HG02885 (cell line): ENCODE results near the gene RASSF4.

Source experiments
- ATAC-seq: cut with Tn5 transposase; IDR thresholded peaks from one replicate; pipeline ENCODE4 v1.9.1; 2021; ENCODE audit warnings: mild to moderate bottlenecking; ENCODE audit not compliant: unreplicated experiment, poor library complexity

RASSF4 gene

DNA sequence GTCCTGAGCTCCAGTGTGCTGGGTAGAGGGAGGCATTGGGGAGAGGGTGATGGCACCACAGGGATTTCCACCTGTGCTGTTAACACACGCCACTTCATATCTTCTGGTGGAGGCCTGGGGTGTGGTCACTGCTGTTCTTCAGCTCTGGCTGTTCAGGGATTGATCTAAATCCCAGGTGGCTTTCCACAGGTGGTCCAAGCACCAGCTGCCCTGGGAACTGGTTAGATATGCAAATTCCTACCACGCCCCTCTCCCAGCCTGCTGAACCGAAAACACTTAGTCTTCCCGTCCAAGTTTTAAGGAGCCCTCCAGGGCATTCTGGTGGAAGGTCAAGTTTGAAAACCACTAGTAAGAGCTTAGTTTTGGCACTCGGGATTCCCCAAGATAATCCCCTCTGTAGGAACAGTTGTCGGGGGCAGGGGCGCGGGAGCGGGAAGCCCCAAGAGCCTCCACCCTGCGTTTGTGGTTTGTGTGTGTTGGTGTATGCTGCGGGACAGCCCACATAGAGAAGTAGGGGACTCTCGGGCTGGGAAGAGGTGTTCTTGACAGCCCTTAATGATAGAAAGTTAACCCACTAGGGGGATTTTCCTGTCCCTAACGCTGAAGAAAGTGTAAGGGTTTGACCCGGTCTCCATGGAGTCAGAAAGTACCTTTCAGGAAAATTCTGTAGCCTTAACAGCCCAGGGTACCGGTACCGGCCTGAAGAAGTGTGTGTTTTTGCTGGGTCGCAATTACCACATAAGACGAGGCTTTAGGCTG, 13.9 kb downstream of the RASSF4 start:
- no peak for ATAC-seq

DNA sequence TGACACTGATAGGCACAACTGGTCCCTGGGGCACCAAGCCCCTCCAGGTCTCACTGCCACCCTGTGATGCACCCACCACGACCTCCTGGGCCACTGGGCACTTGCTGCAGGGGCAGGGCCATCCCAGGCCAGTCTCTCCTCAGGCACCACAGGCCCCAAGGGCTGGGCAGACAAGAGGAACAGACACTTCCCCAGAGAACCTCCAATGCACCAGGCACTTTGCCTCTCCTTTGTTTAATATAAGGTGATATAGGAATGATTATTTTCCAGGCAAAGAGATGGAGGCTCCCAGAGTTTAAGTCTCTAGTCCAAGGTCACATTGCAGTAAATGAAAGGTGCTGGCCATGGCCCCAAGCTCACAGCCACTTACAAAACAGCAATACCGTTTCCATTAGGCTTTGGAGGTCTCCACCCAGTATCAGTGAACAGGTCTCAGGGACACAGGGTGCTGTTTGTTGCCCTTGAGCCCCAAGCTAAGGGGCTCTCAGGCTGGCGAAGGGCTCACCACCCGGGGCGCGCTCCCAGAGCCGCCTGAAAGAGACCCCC, 14.6 kb downstream of the RASSF4 start:
- ATAC-seq = peak; percentile 1

DNA sequence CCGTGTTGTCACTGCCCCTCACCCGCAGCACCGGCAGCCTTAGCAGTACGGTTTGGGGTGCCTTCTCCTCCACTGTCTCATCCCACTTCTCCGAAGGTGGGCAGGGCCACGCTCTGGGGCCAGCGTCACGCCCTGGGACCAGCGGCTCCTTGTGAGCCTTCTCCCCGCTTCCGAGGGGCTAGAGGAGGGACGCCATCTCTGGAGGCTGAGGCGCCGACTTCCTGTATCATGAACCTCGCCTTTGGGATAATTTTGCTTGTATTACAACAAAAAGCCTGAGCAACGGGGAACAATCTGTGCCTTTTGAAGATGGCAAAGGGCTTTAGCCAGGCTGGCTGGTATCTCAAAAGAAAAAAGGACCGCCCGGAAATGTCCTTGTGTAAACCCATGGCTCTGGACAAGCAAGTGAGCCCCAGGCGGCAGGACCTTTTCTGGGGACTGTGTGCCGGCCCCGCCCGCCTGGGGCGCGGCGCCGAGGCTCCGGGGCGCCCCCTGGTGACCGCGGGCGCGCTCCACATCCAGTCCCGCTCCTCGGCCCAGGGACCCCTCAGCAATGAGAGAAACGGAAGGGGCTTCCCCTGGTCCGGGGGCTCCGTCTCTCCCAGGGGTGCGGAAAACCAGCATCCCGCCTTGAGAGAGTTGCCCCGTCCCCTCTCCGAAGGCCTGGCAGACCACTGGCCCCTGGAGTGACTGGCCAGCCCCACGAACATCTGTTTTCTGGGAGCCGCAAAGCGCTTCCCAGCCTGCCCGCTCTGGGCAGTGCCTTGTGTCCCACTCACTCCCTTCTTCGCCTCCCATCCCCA, 15.2 kb downstream of the RASSF4 start:
- ATAC-seq = peak; percentile 84

DNA sequence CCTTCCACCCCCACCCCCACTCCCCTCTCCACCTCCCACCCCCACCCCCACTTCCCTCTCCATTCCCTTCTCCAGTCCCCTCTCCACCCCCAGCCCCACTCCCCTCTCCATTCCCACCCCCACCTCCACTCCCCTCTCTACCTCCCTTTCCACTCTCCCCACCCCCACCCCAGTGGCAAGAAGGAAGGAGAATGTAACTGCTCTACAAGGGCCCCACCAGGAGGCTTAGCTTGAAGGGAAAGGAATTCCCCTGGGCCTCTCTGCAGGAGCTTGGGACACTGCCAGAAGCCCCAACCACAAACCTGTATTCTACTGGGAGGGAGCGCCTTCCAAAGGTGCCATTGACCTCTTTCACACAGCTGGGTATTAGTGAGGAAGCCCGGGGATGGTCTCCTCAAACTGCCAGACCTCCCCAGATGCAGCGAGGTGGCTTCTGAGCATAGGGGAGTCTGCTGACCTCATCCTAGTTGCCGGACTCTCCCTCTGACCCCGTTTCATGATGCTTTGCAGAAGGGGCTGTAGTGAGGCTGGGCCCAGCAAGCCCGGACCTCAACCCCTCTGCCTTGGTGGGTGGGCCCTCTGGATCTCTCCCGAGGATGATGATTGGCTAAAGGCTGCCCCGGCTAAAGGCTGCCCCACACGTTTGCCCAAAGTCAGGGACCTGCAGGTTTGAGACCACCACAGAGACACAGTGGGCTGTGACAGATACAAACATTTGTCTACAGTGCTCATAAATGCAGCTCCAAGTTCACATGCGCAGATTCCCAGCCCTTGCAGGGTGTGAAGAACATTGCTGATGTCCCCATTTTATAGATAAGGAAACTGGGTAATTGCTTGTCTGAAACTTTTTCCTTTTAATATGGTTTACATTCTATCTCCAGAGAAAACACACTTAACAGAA, 16.1 kb downstream of the RASSF4 start:
- no peak for ATAC-seq

DNA sequence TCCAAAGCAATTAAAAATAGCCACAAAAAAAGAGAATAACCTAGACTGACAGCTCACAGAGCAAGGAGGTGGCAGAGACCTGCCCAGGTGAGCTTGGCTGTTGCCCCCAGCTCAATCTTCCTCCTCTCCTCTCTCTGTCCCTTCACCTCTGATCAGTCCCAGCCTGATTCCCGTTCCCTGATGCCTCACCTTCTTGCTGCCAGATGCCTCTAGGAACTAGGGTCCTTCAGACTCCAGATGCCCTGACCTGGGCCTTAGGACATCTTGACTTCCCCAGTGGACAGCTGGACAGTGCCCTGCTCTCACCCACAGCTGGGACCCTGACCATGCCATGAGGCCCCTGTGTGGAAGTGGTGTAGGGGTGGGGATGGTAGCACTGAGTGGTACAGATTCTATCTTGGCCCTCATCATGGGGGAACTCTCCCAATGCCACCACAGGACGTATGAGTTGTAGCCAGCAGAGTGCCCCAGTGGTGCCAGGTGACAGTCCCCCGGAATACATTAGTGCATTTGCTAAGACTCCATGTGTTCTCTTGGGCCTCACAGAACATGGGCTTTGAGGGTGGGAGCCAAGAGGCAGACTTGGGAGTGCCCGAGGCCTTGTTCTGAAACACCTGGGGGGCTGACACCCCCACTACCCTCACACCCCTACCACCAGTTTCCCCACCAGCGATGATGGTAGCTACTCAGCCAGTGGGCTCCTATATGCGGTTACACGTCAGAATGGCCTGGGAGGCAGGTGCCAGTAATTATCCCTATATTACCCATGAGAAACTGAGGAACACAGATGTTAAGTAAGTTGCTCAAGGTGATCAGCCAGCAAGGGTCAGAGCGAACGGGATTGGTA, 17.0 kb downstream of the RASSF4 start:
- no peak for ATAC-seq

DNA sequence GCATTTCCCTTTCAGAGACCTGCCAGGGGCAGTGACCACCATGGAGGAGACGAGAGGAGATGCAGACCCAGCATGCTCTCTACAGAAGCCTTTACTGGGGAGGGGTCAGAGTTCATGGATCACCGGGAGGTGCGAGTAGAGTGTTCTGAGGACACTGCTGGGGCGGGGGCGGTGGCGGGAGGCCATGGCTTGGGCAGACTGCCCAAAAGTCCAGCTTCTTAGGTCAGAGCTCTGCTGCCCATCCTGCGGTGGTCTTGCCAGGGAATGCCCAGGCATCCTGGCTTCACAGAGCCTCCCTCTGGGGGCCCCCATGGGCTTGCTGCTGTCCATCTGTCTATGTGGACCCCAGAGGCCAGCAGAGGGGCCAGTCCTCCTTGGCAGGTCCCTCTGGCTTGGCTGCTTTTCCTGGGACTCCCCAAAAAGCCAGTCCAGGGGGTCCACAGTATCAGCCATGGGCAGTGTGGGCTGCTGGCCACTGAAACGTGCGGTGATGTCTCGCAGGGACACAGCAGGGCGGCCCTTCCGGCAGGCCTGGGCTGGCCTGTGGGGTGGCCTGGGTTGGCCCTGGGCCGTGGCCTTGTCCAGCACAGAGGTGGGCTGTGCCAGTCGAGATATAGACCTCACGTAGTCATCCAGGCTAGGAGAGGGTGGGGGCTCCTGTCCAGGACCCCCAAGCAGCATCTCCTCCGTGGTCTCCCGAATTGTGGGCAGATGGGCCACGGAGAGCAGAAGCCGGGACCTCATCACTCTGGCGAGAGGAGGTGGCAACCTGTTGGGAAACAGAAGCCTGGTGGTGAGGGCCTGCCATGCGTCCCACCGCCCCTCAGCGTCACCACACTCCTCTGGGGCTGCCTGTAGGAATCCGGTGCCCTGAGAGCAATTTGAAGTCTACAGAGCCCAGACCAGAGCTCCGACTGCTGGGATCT, 17.9 kb downstream of the RASSF4 start:
- no peak for ATAC-seq

DNA sequence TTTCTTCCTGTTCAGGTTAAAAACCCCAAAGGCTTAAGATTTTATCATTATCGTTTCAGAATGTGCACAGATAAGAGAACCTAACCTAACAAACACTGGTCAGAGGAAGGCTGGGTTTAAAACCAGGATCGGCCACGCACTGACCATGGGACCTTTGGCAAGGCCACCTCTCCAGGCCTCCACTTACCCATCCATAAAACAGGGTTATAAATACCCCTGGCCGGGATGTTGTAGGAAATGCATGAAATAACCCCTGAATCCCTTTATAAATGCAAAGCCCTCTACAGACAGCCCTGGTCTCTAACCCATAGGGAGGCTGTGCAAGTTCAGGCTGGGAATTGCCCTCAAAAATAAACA, 18.6 kb downstream of the RASSF4 start:
- no peak for ATAC-seq

DNA sequence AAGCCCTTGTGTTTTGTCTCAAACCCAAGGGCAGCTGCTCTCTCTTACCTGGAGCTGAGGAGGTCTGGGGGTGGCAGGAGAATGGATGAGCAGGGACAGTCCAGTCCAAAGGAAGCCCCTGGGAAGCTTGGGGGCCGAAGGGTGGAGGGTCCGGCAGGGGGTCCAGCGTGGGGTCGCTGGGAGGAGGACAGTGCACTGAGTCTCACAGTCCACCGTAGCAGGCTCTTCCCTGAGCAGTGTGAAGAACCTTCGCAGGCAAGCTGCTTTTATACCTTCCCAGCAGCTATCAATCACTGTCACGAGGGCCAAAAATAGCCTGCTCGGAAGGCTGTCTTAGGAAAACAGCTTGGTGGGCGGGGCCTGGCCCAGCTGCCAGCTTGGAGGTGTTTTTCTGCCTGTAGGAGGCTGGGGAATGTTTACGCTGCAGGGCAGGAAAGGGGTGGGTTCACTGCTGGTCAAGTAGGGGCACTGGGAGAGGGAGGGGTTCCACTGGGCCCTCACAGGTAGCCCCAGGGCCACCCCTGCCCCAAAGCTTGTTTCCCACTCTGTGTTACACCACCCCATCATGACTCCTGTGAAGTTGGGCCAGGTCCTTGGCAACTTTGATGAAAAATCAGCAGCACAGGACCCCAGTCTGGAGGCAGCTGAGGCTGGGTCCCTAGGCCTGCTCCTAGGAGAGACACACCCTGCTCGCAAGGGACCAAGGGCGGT, 19.1 kb downstream of the RASSF4 start, which contains the start of gene DEPP1:
Gene DEPP1, minus strand, starts transcription at position 240 of the 711 bp plus-strand sequence. CDS start 779 bp downstream, outside the sequence.
- no peak for ATAC-seq

DNA sequence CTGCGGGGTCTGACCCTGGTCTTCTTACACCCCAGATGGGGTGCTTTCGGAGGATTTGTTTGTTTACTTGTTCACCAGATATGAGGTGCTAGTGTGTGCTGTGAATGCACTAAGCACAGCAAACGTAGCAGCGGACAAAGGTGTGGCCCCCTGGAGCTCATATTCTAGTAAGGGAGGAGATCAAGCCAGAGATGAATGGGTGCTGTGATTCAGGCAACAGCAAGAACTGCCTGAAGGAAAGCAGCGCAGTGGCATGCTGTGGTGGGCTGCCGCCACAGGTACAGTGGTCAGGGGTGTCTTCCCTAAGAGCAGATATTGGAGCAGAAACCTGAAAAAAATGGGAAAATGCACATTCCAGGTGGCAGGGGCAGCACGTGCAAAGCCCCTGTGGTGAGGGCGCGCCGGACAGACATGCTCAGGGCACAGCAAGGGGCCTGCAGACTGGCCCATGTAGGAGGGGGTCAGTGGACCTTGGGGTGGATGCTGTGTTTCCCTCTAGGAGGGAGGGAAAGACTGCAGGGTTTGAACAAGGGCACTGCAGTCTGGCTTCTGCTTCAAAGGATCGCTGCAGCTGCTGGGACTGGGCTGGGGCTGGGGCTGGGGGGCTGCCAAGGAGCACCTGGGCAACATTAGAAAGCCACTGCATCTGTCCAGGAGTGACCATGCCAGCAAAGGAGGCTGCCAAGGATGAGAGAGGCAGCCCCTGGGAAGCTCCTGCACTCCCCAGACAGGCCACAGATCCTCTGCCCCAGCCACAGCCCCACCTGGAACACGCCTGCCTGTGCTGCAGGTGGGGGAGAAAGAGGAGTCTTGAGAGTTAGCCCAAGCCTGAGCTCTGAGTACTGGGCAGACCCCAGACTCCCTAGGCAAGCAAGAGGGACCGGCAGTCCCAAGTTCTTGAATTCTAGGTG, 19.9 kb downstream of the RASSF4 start:
- ATAC-seq = no peak

DNA sequence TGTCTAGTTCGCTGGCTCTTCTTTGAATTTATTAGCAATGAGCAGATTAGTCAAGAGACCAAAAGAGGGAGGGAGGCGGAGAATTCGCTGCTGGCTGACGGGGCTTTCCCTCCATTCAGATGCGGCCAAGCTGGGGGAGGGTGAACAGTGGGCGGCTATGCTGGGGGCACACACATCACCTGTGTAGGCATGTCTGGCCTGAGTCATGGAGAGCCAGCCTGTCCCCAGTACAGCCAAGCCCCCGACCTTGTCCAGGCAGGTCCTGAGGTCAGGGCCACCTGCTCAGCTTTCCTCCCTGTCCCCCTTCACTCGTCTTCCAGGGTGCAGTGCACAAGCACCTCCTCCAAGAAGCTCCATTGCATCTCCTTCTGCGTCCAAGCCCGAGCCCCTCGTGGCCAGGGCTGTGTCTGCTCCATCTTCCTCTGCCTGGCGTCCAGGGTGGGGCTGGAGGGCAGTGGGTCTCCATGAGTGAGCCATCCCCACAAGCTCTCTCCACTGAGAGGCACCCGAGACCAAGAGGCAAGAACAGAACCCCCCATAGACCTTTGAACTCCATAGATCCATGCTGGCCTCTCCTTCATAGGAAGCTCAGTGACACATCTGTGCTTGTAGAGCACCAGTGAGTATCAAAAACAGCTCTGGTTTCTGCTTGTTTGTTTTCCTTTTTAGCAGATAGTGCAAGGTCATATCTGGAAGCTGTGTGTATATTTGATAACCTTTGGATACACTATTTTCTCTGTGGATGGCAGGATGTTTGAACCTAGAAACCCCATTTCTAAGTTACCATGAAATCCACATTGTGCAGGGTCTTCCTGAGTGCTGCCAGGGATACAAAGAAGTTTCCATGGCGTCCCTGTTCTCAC, 20.9 kb downstream of the RASSF4 start:
- ATAC-seq = peak; percentile 41

DNA sequence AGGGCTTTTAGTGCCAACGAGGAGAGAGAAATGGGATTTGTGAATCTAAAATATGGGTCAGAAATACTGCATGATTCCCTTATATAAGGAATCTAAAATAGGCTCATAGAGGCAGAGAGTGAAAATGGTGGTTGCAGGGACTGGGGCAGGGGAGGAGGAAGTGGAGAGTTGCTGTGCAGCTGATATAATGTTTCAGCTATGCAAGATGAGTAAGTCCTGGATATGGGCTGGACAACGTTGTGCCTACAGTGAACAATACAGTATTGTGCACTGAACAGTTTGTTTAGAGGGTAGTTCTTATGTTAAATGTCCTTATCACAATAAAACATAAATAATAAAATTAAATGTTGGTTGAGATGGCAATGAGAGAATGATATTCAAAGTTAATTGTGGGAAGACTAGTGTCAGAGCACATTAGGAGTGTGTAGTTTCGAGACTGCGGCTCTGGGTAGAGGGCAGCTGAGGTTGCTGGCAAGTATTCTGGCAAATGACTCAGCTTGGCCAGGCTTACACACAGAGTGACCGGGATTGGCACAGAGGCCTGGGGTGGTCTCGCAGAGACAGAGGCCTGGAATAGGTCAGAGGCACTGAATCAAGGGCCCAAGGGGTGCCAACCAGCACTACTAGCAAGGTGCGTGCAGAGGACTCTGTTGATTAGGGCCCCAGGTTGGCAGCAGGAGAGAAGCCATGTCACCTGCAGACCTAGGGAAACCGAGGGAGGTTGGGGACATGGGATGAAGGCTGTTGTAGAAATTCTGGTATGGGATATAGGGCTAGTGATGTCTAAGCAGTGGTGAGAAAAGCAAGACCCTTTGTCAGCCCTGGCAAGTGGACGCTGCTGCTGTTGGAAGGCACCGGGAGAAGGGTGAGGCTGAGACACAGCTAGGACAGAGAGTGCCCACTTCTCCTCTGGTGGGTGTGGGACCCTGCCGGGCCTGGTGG, 21.8 kb downstream of the RASSF4 start:
- ATAC-seq = peak; percentile 81

DNA sequence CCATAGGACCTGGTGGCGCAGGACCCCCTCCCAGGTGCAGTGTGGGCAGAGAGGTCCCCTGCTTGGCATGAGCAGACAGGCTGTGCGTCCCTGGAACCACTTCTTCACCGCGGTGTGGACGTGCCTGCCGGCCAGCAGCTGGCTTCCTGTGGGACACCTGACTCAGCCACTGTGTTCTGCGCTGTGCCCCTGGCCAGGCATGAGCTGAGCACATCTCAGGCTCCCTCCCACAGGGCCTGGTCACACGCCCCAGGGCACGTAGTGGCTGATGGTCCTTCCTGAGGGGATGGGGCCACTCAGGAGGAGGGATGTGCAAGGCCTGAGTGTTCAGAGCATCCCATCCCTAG, 22.5 kb downstream of the RASSF4 start:
- no peak for ATAC-seq

DNA sequence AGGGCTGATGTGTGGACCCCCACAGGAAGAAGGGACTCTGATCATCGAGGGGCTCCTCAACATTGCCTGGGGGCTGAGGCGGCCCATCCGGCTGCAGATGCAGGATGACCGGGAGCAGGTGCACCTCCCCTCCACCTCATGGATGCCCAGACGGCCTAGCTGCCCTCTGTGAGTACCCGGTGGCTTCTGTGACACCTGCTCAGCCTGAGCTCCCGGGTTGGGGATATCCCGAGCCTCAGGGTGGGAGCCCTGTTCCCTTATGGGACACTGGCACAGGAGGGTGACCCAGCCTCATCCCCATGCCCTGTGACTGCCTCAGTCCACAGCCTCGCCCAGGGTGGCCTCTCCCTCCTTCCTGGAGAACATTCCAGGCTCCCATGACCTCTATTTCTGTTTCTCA, 22.9 kb downstream of the RASSF4 start:
- no peak for ATAC-seq

DNA sequence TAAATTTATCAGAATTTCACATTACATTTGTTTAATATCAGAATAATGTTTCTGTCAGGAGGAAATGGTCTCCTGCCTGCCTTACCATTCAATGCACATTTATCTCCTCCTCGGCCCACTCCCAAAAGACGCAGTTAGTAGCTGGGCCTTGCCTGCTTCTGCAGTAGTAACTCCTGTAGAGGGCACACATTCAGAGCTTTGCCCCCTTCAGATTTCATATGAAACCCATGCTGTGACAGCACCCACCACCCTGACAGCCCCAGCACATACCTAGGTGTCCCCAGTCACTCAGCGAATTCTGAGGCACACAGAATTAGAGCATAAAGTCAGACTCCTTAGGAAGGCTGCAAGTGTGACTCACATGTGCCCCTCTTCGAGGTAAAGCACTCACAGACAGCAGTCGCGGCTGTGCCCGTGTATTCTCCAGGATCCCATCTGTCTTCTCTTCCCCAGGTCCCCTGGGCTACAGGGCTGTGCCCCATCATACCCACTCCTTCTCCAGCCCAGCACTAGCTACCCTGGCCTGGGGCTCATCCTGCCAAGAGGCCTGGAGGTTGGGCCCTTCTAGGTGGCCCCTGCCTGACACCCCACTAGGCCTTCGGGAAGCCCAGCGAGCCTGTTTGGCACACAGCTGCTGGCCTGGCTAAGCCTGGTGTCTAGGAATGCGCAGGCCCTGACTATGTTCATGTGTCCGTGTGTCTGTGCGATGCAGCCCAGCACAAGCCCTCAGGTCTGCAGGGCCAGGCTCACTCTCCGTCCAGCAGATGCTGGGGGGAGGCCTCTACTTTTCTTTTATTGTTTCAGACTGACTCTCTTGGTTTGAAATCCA, 23.7 kb downstream of the RASSF4 start:
- ATAC-seq = no peak
